Measurements from ENCODE around the gene IQGAP2.

GRCh38 chr5:76576996-76577395 lies 173.9 kb downstream of the IQGAP2 start:
- TF ChIP-seq EZH2 (IDR thresholded peaks at IDR 0.05; ENCODE audit: borderline replicate concordance, insufficient read depth, low read depth, low read length, poor library complexity, severe bottlenecking): no peak
- TF ChIP-seq CTCF (IDR thresholded peaks at IDR 0.05): no peak
